OCI-M2 (cell line): Measurements from ENCODE around the gene FAM89B.

Experiments
- DNase-seq: peaks from one replicate; lab custom pipeline; 2025; ENCODE audit not compliant: unreplicated experiment; lab: John Stamatoyannopoulos, UW

The FAM89B gene

DNA sequence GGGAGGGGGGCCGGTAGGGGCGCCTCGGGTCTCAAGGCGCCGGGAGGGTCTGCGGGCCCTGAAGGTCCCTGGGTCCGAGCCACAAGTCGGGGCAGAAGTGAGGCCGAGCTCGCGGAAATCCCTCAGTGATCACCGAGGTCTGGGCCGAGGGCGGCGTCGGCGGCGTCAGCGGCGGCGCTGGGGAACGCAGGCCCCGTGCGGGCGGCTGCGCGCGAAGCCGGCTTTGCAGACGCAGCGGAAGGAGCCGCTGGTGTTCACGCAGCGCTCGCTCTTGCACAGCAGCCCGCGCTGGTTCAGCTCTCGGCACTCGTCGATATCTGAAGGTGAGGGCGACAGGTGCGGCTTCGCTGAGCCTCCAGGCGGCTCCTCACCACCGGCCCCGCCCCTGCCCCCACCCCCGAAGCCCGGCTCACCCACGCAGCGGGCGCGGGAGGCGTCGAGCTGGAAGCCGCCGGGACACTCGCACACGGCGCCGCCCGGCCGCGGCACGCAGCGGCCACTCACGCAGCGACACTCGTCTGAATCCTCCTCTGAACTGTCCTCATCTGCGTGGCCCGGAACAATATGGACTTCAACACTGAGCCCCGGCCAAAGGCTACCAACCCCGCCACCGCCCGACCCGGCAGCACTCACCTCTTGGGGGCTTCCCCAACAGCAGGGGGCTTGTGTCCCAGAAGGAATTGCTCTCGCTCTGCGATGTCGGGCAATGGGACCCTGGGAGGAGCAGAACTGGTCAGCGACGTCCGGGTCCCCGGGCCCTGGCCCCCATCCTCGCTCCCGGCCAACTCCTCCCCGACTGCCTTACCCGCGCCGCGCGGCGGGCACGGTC, 33.2 kb upstream of the FAM89B start:
- no peak for DNase-seq

DNA sequence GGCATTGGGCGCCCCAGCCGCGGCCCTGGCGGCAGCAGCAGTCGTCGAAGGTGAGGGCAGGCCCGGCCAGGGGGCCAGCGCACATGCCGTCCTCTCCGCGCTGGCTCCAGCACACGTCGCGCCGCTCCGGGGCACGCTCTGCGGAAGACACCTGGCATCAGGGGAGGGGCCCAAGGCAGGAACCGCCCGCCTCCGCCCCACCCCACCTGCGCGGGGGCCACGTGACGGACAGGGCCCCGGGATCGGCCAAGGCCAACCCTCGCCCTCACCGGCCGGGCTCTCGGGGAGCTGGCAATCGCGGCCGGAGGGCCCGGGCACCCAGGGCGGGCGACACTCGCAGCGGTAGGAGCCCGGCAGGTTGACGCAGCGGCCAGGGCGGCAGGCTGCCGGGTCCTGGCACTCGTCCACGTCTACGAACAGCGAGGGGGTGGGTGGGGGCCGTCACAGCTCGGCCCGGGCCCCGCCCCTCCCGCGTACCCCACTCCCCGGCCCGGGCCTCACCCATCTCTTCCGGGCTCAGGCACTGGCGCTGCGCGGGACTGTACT, 32.5 kb upstream of the FAM89B start:
- DNase-seq, result no peak

DNA sequence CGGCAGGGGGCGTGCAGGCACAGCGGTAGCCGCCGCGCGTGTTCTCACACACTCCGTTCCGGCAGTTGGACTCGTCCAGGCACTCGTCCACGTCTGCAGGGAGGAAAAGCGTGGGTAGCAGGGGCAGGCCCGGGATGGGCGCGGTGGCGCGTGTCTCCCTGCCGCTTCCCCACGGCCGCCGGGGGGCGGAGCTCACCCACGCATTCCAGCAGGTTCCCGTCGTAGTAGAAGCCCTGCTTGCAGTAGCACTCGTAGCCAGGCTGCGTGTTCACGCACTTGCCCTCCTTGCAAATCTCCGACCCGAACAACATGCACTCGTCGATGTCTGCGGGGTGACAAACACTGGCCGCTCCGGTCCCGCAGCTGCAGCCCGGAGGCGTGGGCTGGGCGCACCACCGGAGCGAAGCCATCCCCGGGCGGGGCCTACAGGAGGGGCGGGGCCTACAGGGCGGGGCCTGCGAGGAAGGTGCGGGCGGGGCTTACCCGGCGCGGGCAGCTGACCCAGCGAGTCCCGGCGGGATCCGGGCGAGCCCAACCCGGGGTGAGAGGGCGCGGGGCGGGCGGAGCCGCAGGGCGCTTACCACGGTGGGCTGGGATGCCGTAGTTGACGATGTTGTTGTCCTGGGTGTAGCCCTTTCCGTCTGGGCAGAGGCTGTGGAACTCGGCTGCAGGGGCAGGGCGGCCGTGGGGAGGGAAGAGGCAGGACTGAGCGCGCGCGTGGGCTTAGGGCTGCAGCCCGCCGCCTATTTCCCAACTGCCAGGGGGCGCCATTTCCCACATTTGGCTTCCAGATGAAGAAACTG, 31.8 kb upstream of the FAM89B start:
- DNase-seq, result peak; percentile 76

DNA sequence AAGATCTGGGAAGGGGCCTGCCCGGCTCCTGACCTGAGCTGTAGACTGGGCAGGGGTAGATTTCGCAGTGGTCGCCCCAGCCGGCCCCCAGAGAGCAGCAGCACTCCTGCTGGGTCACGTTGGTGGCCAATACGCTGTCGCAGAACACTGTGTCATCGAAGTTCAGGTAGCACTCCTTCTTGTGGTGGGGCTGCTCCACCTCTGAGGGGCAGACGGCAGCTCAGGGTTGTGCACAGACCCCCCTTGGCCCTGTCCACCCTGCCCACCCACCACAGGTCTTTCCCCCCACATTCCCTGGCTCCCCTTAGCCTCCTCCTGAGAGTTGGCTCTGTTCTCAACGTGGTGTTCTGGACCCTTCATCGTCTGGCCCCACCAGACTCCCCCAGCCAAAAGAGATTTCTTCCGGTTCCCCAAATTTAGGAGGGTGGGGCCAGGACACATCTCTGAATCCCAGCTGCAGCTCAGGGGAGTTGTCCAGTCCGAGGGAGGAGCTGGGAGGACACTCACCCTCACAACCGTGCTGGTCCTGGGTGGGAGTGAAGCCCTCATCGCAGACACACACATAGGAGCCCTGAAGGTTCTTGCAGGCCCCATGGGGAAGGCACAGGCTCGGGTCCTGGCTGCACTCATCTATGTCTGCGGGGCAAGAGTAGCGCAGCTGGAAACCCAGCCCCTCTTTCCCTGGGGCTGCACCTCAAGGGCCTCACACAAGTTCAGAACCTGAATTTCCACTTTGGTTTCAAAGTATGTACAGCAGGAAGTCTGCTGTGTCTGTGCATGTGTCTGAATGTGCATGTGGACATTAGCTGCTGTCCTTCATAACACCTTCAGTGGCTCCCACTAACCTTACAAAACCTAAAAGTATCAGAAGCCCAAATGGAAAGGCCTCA, 31.0 kb upstream of the FAM89B start:
- no peak for DNase-seq

DNA sequence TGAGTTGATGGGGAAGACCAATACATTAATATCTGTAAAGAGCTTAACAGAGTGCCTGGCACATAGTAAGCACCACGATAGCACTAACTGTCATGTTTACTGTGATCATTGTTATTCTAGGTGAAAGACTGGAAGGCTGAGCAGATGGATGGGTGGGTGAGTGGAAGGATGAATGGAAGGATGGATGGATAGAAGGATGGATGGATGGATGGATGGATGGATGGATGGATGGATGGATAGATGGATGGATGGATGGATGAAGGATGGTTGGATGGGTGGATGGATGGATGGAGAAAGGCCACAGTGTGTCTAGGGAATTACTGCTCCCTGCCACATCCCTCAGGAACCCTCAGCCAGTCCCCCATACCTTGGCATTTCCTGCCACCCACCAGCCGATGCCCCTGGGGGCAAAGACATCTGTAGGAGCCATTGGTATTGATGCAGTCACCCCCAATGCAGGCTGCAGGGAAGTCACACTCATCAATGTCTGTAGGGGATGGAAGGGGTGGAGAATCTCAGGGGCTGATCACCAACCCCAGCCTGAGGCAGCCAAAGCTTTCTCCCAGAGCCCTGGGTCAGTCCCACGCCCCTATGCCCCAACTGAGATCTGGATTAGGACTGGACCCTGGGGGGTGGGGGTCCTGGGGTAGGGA, 29.5 kb upstream of the FAM89B start:
- no peak for DNase-seq

DNA sequence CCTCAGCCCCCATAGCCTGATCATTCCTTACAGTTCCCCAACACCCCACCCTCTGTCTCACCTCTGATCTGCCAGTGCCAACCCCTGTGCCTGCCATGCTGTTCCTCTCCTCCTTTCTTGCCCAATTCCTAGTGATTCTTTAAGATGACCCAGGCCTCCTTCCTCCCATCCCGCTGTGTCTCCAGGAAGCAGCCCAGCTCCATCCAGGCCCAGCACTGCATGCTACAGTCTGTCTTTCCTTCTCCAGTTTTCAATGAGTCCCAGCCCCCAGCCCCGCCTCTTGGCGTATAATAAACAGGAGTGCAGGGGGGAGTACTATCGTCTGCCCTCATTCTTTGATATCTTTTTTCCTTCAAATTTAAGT, 26.5 kb upstream of the FAM89B start:
- no peak for DNase-seq

DNA sequence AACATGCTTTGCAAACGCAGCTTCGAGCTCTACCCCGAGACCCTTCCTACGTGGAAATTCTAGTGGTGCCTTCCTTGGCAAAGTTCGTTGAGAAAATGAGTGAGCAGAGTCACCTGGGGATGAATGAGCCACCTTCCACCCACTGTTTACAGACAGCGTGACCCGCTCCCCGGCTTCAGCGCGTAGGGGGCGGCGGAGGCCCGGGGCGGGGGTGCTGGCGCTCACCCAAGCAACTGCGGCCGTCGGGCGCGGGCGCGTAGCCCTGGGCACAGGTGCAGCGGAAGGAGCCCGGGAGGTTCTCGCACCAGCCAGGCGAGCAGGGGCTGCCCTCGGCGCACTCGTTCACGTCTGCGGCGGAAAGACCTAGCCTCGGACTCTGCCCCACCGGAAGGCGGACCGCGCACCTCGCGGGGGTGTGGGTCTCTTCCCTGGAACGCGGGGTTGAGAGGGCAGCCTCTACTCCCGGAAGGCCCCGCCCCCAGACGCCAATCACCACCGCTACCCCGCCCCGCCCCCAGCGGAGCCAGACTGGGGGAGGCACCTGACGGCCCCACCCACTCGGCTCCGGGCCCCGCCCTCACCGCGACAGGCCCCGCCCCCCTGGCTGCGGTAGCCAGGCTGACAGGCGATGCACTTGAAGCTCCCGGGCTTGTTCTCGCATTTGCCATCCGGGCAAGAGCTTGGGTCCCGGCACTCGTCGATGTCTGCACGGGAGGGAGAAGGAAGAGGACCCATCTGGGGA, 25.9 kb upstream of the FAM89B start:
- DNase-seq, result no peak

DNA sequence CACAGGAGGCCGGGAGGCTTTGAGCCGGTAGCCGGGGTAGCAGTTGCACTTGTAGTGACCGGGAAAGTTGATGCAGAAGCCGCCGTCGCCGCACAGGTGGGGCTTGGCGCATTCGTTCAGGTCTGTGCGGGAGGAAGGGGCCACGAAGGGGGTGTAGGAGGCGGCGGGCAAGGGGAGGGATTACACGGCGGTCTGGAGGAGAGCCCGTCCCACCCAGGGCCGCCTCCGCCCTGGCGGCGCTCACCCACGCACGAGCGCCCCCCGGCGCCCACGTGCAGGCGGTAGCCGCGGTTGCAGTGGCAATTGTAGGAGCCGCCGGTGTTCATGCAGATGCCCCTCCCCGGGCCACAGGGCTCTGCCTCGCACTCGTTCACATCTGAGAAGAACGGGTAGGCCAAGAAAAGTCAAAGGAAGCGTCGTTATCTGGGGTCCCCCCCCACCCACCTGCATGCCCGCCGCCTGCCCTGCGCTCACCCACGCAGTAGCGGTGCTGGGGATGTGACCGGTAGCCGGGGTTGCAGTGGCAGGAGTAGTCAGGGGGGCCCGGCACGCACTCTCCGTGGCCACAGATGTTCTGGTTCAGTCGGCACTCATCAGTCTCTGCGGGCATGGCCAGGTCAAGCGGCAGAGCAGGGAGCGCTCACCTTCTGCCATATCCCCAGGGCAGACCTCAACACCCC, 24.8 kb upstream of the FAM89B start:
- no peak for DNase-seq

DNA sequence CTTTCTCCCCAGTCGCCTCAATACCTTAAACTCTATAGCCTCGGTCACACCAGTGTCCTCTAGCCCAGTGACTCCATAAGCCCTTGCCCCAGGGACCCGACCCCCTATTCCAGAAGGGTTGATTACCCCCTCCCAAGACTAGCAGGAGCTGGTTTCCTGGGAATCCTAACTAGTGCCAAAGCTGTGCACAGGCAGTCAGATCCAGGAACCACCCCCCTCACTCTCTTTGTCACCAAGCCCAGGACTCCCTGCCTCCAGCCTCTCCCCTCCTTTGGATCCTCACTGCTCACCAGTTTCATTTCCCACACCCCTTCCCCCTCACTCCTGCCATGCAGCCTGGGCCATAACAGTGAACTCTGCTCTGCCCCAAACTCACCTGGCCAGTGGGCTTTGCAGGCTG, 23.9 kb upstream of the FAM89B start:
- DNase-seq, result no peak

DNA sequence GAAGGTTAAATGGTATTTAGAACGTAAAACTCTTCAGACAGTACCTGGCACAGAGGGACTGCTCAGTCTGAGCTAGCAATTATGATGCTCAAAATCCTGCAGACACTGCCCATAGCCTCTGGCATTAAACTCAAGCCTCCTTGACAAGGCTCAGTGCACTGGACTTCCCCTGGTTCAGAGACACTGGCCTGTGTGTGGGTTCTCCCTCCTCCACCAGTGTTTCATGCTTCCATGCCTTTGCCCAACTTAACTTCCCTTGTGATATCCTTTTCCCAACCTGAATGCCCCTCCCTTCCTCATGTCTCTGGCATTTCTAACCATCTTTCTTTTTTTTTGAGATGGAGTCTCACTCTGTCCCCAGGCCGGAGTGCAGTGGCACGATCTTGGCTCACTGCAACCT, 23.2 kb upstream of the FAM89B start:
- no peak for DNase-seq

DNA sequence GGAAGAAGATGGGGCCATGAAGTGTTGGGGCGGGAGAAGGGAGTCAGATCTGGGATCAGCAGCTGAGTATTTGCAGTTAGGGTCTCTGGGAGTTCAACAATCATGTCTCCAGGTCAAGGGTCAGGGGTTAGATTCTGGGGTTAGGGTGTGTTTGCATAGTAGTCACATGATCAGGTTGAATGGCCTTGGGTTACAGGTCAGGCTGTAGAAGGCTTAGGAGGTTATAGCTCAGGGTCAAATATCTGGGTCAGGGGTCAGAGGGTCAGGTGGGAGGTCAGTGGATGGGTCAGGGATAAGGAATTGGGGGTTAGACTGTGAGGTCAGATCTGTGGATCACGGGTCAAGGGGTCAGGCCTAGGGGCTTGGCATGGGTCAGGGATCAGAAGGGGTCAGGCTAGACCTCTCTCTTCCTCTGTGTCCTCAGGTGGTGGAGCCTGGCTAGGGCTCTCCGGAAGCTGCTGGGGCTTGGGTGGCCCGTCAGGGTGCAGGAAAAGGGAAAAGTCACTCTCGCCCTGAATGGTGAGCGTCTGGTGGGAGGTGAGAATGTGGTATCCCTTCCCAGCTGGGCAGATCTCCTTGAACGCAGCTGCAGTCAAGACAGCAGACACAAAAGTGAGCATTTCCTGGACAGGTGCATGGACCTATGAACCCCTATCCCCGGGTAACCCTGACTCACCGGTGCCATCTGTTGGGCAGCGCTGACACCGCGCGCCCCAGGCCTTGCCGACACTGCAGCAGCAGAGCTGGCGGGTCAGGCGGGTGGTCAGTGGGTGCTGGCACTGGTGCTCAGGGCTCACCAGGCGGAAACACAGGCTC, 20.6 kb upstream of the FAM89B start:
- no peak for DNase-seq

DNA sequence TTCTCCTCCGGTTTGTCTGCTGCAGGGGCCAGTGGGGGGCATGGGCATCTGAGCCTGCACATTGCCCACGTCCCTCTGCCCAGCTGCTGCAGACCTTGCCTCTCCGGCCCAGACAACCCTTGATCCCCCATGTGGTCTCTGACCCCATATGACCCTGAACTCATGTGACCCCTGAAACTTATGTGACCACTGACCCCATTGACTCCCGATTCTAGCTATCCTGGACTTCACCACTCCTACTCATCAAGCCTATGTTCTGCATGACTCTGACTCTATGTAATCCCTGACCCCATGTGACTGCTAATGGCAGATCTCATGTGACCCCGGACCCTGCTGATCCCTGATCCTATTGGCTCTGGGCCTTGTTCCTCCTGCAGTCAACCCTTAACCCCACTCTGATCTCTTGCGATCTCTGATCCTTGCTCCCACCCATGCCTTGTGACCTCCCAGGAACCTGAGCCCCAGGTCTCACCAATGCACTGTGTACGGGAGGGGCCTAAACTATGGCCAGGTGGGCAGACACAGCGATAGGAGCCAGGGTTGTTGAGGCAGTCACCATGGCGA, 19.9 kb upstream of the FAM89B start:
- no peak for DNase-seq

DNA sequence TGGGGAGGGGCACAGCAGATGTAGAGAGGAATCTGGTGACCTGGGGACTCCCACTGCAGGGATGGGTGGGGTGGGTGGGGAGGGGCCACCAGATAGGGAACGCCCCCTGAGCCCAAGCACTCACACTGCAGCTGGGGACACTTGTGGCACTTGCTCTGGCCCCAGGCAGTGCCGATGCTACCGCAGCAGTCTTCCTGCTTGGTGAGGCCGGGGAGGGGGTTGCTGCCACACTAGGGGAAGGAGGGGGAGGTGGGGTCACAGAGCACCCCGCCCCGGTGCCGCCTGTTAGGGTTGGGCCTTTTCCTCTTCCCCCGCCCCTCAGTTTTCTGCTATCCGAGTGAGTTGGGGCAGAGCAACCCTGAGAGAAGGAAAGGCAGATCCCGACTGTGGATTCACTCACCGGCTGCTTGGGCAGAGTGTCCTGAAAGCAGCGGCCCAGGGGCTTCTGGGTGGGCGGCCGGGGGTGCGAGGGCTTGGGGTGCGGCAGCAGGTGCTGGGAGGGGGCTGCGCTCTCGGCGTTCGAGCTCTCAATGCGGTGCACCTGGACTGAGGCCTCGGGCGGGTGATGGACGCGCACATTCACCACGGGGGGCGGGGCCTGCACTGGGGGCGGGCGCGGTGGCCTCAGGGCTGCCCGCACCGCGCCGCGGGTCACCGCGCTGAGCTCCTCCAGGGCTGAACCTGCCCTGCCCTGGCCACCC, 18.9 kb upstream of the FAM89B start:
- no peak for DNase-seq

DNA sequence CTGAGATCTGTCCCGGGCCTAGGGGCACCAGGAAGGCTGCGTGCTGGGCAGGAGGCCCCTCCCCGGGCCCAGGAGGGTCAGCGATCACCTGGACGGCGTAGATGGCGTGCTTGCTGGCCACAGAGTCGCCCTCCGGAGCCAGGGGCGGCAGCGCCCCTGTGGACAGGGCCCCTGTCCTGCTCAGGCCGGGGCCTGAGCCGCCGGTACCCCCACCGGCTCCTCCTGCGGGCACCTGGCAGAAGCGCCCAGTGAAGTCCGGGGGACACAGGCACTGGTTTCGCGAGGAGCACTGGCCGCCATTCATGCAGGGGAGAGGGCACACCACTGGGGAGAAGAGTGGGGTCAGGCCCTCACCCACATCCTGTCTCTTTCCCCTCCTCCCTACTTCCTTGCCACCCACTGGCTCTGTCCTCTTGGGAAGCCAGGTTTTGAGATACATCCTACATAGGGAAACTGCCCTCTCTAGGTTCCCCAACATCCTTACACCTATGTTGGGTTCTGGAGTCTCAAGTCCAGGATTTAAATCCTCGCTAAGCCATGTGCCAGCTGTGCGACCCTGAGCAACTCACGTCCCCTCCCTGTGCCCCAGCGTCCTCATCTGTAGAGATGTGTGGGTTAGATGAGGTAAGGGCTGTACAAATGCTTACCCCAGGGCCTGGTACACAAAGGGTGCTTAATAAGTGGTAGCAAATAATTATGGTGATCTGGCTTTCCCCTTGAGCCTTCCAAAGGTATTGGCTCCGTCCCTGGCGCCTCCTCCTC, 18.1 kb upstream of the FAM89B start:
- no peak for DNase-seq

DNA sequence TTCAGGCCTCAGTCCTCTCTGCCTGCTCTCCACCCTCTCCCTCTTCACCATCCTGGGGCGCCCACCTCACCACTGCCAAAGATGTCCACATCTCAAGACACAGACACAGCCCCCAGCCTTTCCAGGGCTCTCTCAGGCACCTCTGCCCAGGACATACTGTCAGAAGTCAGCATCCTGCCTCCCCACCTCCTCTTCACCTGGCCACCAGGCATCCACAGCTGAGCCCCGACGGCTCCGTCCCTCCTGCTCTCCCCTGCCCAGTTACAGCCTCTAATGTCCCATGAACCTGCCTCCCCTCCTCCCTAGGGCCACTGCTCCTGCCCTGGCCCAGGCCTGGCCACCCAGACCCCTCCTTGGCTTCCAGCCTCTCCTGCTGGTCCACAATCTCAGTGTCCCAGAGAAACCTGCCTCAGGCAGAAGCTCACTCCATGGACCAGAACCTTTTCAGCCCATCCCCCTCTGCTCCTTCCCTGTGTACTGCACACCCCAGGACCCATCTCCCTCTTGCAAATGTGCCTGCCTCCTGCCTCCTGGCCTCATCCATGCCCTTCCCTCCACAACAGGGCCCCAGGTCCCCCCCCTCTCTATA, 17.4 kb upstream of the FAM89B start:
- no peak for DNase-seq

DNA sequence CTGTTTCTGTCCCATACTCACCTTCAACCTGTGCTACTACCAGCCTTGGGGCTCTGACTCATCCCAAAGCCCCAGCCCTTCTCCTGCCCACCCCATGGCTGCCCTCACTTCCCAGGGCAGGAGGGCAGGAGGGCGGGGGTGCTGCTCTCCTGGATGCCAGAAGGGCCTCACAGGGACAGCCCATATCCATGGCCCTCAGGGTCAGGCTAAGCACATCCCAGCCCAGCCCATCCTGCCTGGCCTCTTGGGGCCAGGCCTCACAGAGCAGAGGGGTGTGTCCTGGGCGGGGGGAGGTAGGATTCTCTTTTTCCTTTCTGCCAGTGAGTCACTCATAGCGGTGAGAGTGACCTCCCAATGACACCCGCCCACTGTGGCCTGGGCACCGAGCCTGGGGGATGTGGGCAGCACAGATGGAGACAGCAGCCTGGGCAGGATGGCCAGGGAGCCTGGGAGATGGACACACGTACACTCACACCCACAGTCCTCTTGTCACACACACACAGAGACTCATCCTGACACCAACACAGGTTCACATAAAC, 16.6 kb upstream of the FAM89B start:
- DNase-seq, result no peak
